LHCN-M2 (cell line): ENCODE measurements around the gene TOX4. TPM values are rescaled to one million over a fixed set of nuclear protein-coding genes. Genes with fewer than 3 reads are reported as not detected.
"Not testable (repeated sequence)": the region's sequence is repeated elsewhere in the genome, so short reads cannot be mapped to it uniquely, and the experiment has no call there.

Experiments used
- DNase-seq: peaks from one replicate; pipeline ENCODE4 v3.0.0-alpha.2; 2012; ENCODE audit warnings: low read depth
- polyA plus RNA-seq: library from polyadenylated mRNA; unstranded; fragments of >200 nt; gene quantifications from one replicate; pipeline ENCODE4 v1.2.1, GENCODE V29; 2012; ENCODE audit warnings: missing spikeins
- total RNA-seq: library from RNA; depleted of rRNA; stranded (reverse); fragments of >200 nt; gene quantifications from 2 replicates; pipeline ENCODE4 v1.2.3, GENCODE V29; 2014; rRNA removed

Gene TOX4
- total RNA-seq: 30.7 and 44.7 TPM in 2 replicates
- 69.9 TPM for polyA plus RNA-seq

GRCh38 chr14:21476925-21477681, at the start of gene TOX4, which contains the start of gene RAB2B:
TSS of gene TOX4 (plus strand) at chr14:21477195. CDS start at chr14:21477279, 84 bp downstream.
TSS of gene RAB2B (minus strand) at chr14:21476959. CDS start at chr14:21476872, 87 bp downstream.
- DNase-seq: peak; percentile 98

DNA sequence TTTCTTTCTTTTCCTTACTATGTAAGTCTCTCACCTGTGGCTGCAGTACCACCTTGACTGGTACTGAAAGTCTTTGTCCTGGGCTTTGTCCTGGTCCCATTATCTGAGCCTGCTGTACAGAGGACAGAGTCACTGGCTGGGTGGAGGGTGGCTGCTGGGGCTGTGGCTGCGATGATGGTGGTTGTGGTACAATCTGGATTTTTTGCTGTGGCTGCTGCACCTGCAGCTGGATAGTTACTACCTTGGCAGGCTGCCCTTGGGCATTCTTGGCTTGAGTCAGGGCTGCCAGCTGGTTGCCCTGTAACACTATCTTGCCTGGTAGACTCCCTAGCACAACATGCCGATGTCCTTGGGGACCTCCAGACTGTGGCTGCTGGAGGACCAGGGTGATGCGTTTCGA, 48.1 kb upstream of the TOX4 start:
- peak; percentile 81 for DNase-seq

DNA sequence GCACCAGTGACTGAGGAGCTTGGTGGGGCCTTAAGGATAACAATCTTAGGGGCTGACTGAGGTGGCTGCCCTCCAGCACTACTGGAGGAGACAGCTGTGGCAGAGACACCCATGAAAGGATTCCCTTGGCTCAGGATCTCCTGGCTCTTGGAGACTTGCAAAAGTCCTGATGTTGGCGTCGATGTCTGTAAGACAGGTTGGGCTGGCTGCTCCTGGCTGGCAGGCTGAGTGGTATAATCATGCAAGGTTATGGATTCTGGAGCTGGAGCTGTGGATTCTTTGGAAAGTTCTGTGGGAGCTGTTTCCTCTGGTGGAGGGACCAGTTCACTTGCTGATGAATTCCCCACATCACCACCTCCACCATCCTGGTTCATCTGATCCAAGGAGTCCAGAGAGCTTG, 45.9 kb upstream of the TOX4 start:
- no peak for DNase-seq

- peak; percentile 1 for DNase-seq
Measured at GRCh38 chr14:21436567-21437062, 40.4 kb upstream of the TOX4 start.

GRCh38 chr14:21437063-21437901, 39.7 kb upstream of the TOX4 start:
- peak; percentile 99 for DNase-seq

DNA sequence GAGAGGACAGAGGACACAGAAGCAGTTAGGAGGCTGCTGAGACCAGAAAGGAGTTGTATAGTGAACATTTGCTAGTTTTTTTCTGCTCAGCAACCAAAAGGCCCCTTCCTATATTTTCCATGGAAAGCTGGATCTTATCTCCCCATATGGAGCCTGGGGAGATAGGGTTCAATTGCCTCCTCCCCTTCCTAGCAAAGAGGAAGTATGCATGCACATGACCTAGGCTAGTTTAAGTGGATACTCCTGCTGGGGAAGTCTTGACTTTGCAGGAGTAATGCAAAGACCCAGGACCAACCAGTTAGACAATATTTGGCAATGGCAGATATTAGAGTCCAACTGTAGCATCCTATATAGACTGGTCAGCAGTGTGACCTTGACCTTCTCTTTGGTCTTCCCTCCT, 36.1 kb upstream of the TOX4 start:
- no peak for DNase-seq

GRCh38 chr14:21442657-21443056, 34.3 kb upstream of the TOX4 start:
- not testable (repeated sequence) for DNase-seq

DNA sequence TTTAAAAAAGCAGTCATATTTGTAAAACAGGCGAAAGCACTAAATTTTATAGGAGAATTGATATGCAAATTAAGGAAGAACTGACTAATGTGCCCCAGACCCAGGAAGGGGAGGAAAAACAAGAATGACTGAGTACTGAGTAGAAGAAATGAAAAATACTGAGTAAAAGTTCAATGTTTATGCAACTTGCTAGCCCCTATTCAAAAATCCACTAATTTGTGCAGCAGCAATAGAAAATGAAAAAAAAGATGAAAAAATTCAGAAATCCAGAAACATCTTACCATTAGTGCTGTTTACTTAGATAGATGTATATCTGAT, 27.1 kb upstream of the TOX4 start:
- DNase-seq: no peak

DNA sequence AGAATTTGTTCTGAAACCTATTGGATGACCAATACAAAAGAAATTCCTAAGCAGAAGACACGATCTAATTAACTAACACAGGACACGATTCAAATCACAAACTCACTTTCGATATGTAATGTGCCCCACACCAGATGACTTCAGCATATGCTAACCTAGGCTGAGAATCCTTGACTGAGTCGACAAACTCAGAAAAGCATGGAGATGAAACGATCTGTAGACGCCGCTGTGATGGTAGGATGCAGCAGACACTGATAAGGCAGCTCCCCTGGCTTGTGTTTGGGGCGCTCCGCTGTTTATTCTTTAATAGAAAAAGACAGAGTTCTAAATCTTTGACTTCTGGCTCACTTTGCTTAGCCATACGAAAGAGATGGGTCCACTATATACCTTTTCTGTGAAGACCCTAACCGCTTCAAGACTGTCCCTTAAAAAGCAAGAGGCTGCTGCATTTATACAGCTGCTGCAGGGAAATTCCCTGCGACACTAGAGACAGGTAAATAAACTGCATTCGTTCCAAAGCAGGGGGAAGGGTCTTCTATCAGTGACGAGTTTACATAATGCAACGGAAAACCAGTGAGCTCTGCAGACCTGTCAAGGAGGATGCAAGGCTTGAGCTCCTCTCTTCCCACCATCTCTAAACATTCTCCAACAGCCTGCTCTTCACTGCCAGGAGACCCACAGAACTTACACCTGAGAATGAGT, 22.0 kb upstream of the TOX4 start:
- no peak for DNase-seq

DNA sequence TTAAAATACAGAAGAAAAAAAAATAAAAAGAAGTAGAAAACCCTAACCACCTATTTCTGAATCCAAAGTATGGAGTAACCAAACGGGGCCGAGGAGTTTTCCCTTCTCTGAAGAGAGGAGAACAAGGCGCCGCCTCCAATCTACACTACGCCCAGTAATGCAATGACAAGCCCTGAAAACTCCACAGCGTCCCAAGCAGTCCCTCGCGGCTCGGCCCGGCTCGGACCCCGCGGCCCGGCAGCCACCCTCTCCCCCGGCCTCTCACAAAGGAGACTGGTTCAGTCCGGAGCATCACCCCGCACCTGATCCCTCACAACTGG, 21.4 kb upstream of the TOX4 start:
- DNase-seq: no peak

DNA sequence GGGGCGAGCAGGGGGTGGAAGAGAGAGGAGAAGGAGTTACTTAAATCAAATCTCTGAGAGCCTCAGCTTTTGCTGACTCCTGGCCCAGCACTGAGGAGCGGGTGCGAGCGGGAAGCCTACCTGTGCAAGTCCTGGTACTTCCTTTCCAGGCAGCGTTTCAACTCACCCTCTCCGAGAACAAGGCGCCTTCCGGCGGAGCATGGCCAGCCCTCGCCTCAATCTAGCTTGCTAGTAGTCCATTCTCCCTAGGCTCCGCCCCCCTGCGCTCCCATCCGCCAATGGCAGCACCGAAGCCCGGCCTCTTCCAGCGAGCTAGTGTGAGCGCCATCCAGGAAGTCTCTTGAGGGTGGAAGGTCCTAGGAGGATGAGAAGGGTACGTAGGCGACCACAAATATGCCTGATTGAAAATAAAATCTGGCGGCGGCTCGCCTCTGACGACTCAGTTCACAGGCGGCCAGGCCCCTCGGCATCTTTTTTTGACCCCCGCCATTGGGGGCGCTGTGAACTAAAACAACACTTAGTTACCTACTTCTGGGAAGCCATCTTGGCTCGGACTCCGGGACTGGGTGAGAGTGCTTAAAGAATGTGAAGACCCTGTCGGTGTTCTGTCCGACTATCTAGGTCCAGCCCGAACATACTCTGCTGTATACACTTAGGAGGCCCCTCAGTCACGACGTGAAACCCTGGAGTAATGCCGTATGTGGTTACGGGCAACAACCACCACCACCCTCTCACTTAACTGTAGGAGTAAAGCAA, 20.9 kb upstream of the TOX4 start, which contains the start of gene CHD8:
Gene CHD8, minus strand, starts transcription at position 212 of the 756 bp plus-strand sequence. CDS start 24,480 bp downstream, outside the sequence.
- DNase-seq: peak; percentile 100

- peak; percentile 96 for DNase-seq
Measured at GRCh38 chr14:21467616-21468015, 9.4 kb upstream of the TOX4 start.

GRCh38 chr14:21475767-21476522, 1.1 kb upstream of the TOX4 start:
- DNase-seq: no peak

- no peak for DNase-seq
Measured at GRCh38 chr14:21476523-21476924, 471 bp upstream of the TOX4 start.

GRCh38 chr14:21486640-21487087, 9.7 kb downstream of the TOX4 start:
- peak; percentile 60 for DNase-seq

DNA sequence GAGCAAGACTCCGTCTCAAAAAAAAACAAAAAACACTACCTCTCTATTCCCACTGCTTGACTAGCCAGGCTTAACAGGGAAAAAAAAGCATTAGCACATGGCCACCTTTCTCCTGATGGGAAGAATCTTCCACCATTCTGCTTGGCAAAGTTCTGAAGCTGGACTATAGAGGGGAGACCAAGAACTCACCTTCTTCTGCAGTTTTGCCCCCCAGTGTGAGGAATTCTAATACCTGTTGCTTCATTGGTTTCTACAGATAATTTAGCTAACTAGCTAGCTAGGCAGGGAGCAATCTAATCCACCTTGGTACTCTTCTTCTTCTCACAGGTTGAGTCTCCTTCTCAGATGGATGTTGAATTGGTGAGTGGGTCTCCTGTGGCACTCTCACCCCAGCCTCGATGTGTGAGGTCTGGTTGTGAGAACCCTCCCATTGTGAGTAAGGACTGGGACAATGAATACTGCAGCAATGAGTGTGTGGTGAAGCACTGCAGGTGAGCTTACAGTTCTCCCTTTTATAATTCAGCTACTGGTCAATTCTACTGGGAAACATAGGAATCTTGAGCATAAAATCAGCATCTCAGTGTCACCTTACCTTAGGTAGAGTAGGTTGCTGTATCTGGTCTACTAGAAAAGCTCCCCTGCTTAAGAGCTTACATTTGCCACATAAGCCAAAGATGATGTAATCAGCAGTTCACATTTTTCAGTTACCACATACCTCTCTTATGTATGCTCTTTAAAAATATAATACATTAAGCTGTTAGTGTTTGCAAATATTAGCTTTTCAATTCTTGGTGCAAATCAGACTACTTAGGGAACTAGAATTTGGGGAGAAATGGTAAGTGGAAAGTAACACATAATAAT, 18.1 kb downstream of the TOX4 start:
- DNase-seq: no peak

- DNase-seq: no peak
Measured at GRCh38 chr14:21496453-21496852, 19.5 kb downstream of the TOX4 start.

DNA sequence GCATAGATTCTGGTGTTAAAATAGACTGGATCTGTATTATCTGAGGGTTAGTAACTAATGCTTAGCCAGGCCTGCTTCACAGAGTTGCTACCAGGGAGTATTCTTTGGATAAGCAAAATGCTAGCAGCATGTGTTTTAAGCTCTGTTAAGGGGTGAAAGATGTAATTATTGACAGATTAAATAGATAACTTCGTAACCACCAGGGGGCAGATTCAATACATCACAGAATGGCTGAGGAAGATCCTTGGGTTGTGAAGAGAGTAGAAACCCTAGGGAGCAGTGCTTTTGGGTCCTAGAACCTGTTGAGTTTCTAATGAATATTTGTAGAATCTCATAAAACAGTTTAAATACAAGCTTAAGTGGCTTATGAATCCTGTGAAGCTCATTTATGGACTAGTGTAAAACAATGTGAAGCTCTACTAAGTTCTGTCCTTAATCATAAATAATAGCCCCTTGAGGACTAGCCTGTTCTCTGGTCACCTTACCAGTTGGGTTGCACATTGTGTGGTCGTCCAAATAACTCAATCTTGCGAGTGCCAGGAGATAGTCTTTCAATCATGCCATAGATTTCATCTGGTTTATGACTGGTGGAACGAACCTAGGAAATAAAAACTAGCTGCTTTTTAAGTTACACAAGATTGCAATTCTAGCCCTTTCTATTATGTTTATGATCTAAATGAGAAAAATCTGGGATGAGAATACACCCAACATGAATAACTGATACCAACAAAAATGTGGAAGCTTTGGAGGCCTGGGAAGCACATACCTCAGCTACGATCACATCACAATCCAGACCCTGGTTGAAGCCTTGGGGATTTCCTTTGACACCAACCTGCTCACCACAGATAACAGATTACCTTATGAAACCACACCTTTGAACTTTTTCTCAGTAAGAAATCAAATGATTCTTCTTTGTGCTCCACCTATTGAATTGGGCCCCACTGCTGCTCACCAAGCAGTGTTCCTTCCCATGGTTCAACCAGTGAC, 21.8 kb downstream of the TOX4 start:
- peak; percentile 55 for DNase-seq
